Measurements from ENCODE around the gene CBR1. TPM values are rescaled to one million over a fixed set of nuclear protein-coding genes. Genes with fewer than 3 reads are reported as not detected.
"Not testable (repeated sequence)": the region's sequence is repeated elsewhere in the genome, so short reads cannot be mapped to it uniquely, and the experiment has no call there.

CBR1 gene
- total and polyA plus RNA-seq, 3 donors from 2014 or later, result 44.1 to 137 (median 78.9) TPM

DNA sequence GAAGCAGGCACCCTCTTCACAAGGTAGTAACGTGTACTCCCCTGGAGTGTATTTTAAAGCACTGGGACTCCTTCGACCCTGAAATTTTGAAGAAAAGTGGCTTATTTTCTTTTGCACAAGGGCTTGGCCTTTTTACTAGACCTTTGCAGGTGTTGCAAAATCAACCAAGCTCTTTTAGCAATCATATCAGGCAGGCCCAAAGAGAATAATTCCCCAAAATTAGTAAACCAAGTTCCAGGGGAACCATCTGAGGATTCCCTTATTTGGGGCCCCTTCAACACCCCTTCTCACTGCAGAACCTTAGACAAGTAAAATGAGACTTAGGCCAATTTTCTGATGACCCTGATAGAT, 28.3 kb downstream of the CBR1 start:
- 75 to 77% methylated on average over 2 of the region's 2 CpGs for WGBS, 2 donors
- no peak for TF ChIP-seq POLR2A (IDR thresholded peaks at IDR 0.05)
- TF ChIP-seq, protein P1, sequence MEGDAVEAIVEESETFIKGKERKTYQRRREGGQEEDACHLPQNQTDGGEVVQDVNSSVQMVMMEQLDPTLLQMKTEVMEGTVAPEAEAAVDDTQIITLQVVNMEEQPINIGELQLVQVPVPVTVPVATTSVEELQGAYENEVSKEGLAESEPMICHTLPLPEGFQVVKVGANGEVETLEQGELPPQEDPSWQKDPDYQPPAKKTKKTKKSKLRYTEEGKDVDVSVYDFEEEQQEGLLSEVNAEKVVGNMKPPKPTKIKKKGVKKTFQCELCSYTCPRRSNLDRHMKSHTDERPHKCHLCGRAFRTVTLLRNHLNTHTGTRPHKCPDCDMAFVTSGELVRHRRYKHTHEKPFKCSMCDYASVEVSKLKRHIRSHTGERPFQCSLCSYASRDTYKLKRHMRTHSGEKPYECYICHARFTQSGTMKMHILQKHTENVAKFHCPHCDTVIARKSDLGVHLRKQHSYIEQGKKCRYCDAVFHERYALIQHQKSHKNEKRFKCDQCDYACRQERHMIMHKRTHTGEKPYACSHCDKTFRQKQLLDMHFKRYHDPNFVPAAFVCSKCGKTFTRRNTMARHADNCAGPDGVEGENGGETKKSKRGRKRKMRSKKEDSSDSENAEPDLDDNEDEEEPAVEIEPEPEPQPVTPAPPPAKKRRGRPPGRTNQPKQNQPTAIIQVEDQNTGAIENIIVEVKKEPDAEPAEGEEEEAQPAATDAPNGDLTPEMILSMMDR (IDR thresholded peaks at IDR 0.05), result no peak
- no peaks in the 10 kb centered on the region for H3K27me3 ChIP-seq
- H3K4me1 ChIP-seq, result no peaks in the 10 kb centered on the region
- intact Hi-C loops (cut with DNase I; ENCODE audit: low total_unique reads), result no loop called here
- no peaks in the 10 kb centered on the region for H3K9me3 ChIP-seq
- H3K27ac ChIP-seq, result no peak overlapping the region
- no peak overlapping the region for H3K4me3 ChIP-seq
- H3K36me3 ChIP-seq (ENCODE audit: low read depth, missing control alignments), result no peaks in the 10 kb centered on the region
- no peak for DNase-seq

DNA sequence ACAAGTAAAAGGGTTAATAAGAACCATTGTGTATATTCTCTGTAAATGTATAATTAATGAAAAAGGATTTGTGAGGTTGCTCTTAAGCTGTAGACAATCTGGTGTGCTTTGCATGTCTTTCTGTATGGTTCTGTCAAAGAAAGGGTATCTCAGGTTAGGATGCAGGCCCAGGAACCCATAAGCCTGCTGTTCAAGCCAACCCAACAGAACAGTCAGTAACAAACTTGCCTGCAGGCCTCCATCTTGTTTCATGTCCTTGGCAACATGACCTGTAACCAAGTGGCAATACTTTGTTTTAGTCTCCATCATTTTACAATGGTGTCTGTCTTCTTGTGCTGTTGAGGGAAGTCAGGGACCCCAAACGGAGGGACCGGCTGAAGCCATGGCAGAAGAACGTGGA, 29.2 kb downstream of the CBR1 start:
- no peak for DNase-seq

DNA sequence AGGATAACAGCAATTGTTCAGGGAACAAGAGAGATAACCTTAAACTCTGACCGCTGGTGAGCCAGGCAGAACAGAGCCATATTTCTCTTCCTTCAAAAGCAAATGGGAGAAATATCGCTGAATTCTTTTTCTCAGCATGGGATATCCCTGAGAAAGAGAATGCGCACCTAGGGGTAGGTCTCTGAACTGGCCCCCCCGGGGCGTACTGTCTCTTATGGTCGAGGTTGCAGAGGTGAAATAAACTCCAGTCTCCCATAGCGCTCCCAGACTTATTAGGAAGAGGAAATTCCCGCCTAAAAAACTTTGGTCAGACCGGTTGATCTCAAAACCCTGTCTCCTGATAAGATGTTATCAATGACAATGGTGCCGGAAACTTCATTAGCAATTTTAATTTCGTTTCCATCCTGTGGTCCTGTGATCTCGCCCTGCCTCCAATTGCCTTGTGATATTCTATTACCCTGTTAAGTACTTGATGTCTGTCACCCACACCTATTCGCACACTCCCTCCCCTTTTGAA, 29.9 kb downstream of the CBR1 start:
- H3K36me3 ChIP-seq (ENCODE audit: low read depth, missing control alignments); H3K4me3 ChIP-seq; DNase-seq; H3K27ac ChIP-seq; H3K4me1 ChIP-seq; intact Hi-C loops (cut with DNase I; ENCODE audit: low total_unique reads); H3K9me3 ChIP-seq; H3K27me3 ChIP-seq: not testable (repeated sequence)
- 70 to 79% methylated on average over 13 of the region's 13 CpGs for WGBS, 2 donors

More for the DNA sequence above, 29.2 kb downstream of the CBR1 start:
- H3K27ac ChIP-seq, result no peak overlapping the region
- H3K27me3 ChIP-seq, result no peaks in the 10 kb centered on the region
- no peaks in the 10 kb centered on the region for H3K9me3 ChIP-seq
- H3K4me3 ChIP-seq, result no peak overlapping the region
- H3K4me1 ChIP-seq, result no peaks in the 10 kb centered on the region
- intact Hi-C loops (cut with DNase I; ENCODE audit: low total_unique reads), result no loop called here
- no peak for TF ChIP-seq POLR2A (IDR thresholded peaks at IDR 0.05)
- TF ChIP-seq, protein P1 (IDR thresholded peaks at IDR 0.05), result no peak
- 97 to 98% methylated on average over 3 of the region's 3 CpGs for WGBS, 2 donors
- H3K36me3 ChIP-seq (ENCODE audit: low read depth, missing control alignments), result no peaks in the 10 kb centered on the region

DNA sequence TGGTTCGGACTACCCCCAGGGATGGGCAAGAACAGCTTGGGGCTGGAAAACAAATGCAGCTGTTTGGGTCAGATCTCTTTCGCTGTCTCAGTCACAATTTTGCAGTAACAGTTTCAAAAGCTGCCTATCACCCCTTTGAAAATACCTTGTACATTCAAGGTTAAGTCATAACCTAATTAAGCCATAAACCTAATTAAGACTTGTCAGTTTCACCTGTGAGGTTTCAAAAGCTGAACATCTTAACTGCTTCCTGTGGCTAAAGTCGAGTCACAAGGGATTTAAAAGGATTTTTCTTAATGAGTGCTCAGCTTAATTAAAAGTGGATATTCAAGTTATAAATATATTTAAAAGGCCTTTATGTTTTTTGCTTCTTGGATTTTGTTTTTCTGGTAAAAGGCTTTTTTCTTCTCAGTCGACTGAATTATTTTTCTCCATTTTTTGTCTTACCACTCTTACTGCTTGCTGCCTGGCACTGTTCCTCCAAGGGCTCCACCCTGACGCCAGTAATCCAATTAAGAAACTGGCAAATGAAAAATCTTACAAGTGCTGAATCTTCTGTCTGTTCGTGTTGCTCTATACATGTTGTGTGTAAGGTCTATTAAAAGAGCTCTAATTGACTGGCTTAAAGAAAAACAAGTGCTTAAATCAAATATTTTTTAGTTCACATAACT, 31.3 kb downstream of the CBR1 start:
- 79 to 82% methylated on average over 6 of the region's 6 CpGs for WGBS, 2 donors
- Histone ChIP-seq H3K4me1 (no peaks in the 10 kb centered on the region), H3K27ac (no peak overlapping the region), H3K36me3 (ENCODE audit: low read depth, missing control alignments) (no peaks in the 10 kb centered on the region), H3K9me3 (no peaks in the 10 kb centered on the region), H3K4me3 (no peak overlapping the region), H3K27me3 (no peaks in the 10 kb centered on the region)
- DNase-seq, result no peak
- intact Hi-C loops (cut with DNase I; ENCODE audit: low total_unique reads), result no loop called here
- TF ChIP-seq POLR2A (IDR thresholded peaks at IDR 0.05), result no peak
- TF ChIP-seq, protein P1 (IDR thresholded peaks at IDR 0.05), result no peak

DNA sequence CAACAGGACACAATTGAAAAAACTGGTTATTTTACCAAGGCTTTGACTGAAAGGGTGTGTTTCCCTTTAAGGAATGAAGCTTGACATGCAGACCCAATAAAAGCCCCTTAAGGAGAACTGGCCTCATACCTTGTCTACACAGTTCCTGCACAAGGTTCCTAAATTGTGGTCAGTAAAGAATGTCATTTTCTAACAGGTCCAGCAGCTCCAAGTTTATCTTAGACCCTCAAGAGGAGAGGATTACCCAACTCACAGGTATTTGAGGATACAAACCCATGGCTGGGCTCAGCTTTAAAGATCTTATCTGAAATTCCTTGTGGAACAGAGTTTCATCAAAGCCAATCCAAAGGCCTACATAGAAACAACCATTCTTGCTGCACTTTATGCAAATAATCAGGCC, 33.6 kb downstream of the CBR1 start:
- DNase-seq, result no peak
- H3K4me3 ChIP-seq, result no peak overlapping the region
- no peaks in the 10 kb centered on the region for H3K27me3 ChIP-seq
- TF ChIP-seq, protein P1 (IDR thresholded peaks at IDR 0.05), result no peak
- no peak for TF ChIP-seq POLR2A (IDR thresholded peaks at IDR 0.05)
- H3K27ac ChIP-seq, result no peak overlapping the region
- no peaks in the 10 kb centered on the region for H3K9me3 ChIP-seq
- no peaks in the 10 kb centered on the region for H3K36me3 ChIP-seq (ENCODE audit: low read depth, missing control alignments)
- H3K4me1 ChIP-seq, result no peaks in the 10 kb centered on the region
- intact Hi-C loops (cut with DNase I; ENCODE audit: low total_unique reads), result no loop called here

Data from testis (tissue), 3 donors.